Gastrocnemius medialis (tissue), 4 donors: ENCODE results near the gene TNFRSF1A.

Experiments used
- CTCF ChIP-seq, 5 experiments: fragments of 450-650 bp in 3 of 5; fragments of 200-600 bp in 2 of 5; sonication (generic) in 2 of 5; IDR thresholded peaks in 4 of 5; conservative IDR thresholded peaks in 1 of 5; 1 replicate in 4 of 5; 2 replicates in 1 of 5; pipeline ENCODE4 v1.5.1; 2016 to 2019; ENCODE audit warnings: antibody characterized with exemption in 5 of 5, mild to moderate bottlenecking in 3 of 5, moderate library complexity in 3 of 5
- POLR2A ChIP-seq, 2 donors: fragments of 450-650 bp; IDR thresholded peaks; one replicate each; pipeline ENCODE4 v1.6.1; 2017; ENCODE audit warnings: antibody characterized with exemption in 2 of 2, mild to moderate bottlenecking in 2 of 2, moderate library complexity in 2 of 2

GRCh38 chr12:6346942-6347341 lies 5.1 kb upstream of the TNFRSF1A start:
- TF ChIP-seq CTCF (IDR thresholded peaks at IDR 0.05 in 4 of 5, conservative IDR thresholded peaks at IDR 0.05 in 1 of 5) (no peak), POLR2A (IDR thresholded peaks at IDR 0.05) (no peak)
